ENCODE measurements around the gene NFKBIB. TPM values are rescaled to one million over a fixed set of nuclear protein-coding genes. Genes with fewer than 3 reads are reported as not detected.
A peak's percentile ranks its signal among the peaks of the same experiment; 100 is the strongest.
"Not testable (repeated sequence)": the region's sequence is repeated elsewhere in the genome, so short reads cannot be mapped to it uniquely, and the experiment has no call there.

Gene NFKBIB
- total RNA-seq, 1 experiment from 2014 or later = 30.6 TPM

- Histone ChIP-seq H3K27me3 (ENCODE audit: control insufficient read depth, insufficient read depth, low read length) (peaks cover 3% of the 10 kb centered on the region; the same call in 1 of the 2 replicates), H3K4me3 (ENCODE audit: insufficient read depth, low read depth, low read length) (no peak overlapping the region), H3K36me3 (replicated peaks; ENCODE audit: control insufficient read depth, insufficient read depth, low read length) (no peaks in the 10 kb centered on the region)
- no peak for DNase-seq
These were observed 31.2 kb upstream of the NFKBIB start for GRCh38 chr19:38868551-38868950.

- Histone ChIP-seq H3K4me3 (ENCODE audit: insufficient read depth, low read depth, low read length) (peak overlapping the region; percentile 57), H3K27me3 (ENCODE audit: control insufficient read depth, insufficient read depth, low read length) (peaks cover 3% of the 10 kb centered on the region; the same call in 1 of the 2 replicates), H3K36me3 (replicated peaks; ENCODE audit: control insufficient read depth, insufficient read depth, low read length) (no peaks in the 10 kb centered on the region)
- DNase-seq = peak; percentile 74
These were observed 30.5 kb upstream of the NFKBIB start for GRCh38 chr19:38869160-38869835.

- Histone ChIP-seq H3K27me3 (ENCODE audit: control insufficient read depth, insufficient read depth, low read length) (peaks cover 3% of the 10 kb centered on the region; the same call in 1 of the 2 replicates), H3K4me3 (ENCODE audit: insufficient read depth, low read depth, low read length) (peak overlapping the region; percentile 57), H3K36me3 (replicated peaks; ENCODE audit: control insufficient read depth, insufficient read depth, low read length) (no peaks in the 10 kb centered on the region)
- DNase-seq = peak; percentile 94
These were observed 29.7 kb upstream of the NFKBIB start for GRCh38 chr19:38869836-38870607.

GRCh38 chr19:38870612-38871011 lies 29.2 kb upstream of the NFKBIB start:
- DNase-seq = peak; percentile 45
- H3K4me3 ChIP-seq (ENCODE audit: insufficient read depth, low read depth, low read length) = peak overlapping the region; percentile 57
- peaks cover 3% of the 10 kb centered on the region; the same call in 1 of the 2 replicates for H3K27me3 ChIP-seq (ENCODE audit: control insufficient read depth, insufficient read depth, low read length)
- H3K36me3 ChIP-seq (replicated peaks; ENCODE audit: control insufficient read depth, insufficient read depth, low read length) = no peaks in the 10 kb centered on the region

GRCh38 chr19:38873400-38873799 lies 26.4 kb upstream of the NFKBIB start:
- DNase-seq; H3K27me3 ChIP-seq (ENCODE audit: control insufficient read depth, insufficient read depth, low read length): not testable (repeated sequence)

GRCh38 chr19:38875656-38876395 lies 23.9 kb upstream of the NFKBIB start:
- no peak for DNase-seq
- Histone ChIP-seq H3K36me3 (replicated peaks; ENCODE audit: control insufficient read depth, insufficient read depth, low read length) (no peaks in the 10 kb centered on the region), H3K27me3 (ENCODE audit: control insufficient read depth, insufficient read depth, low read length) (no peaks in the 10 kb centered on the region), H3K4me3 (ENCODE audit: insufficient read depth, low read depth, low read length) (no peak overlapping the region)

More at GRCh38 chr19:38873400-38873799, 26.4 kb upstream of the NFKBIB start:
- not testable (repeated sequence) for H3K4me3 ChIP-seq (ENCODE audit: insufficient read depth, low read depth, low read length); H3K36me3 ChIP-seq (replicated peaks; ENCODE audit: control insufficient read depth, insufficient read depth, low read length)

- no peaks in the 10 kb centered on the region for H3K36me3 ChIP-seq (replicated peaks; ENCODE audit: control insufficient read depth, insufficient read depth, low read length)
- H3K27me3 ChIP-seq (ENCODE audit: control insufficient read depth, insufficient read depth, low read length) = no peaks in the 10 kb centered on the region
- no peak within 1 kb of the TSS for H3K4me3 ChIP-seq (ENCODE audit: insufficient read depth, low read depth, low read length)
- DNase-seq = peak; percentile 66
These were observed 21.8 kb upstream of the NFKBIB start, which contains the start of gene RINL for GRCh38 chr19:38877781-38878574. RINL (minus strand) TSS chr19:38878275; CDS start chr19:38876742, 1,533 bp downstream.

- DNase-seq = peak; percentile 60
These were observed 21.0 kb upstream of the NFKBIB start for GRCh38 chr19:38878575-38879399.

GRCh38 chr19:38879400-38879751 lies 20.4 kb upstream of the NFKBIB start:
- peak; percentile 37 for DNase-seq
- Histone ChIP-seq H3K27me3 (ENCODE audit: control insufficient read depth, insufficient read depth, low read length) (no peaks in the 10 kb centered on the region), H3K4me3 (ENCODE audit: insufficient read depth, low read depth, low read length) (no peak overlapping the region), H3K36me3 (replicated peaks; ENCODE audit: control insufficient read depth, insufficient read depth, low read length) (no peaks in the 10 kb centered on the region)

More at GRCh38 chr19:38878575-38879399, 21.0 kb upstream of the NFKBIB start:
- Histone ChIP-seq H3K27me3 (ENCODE audit: control insufficient read depth, insufficient read depth, low read length) (no peaks in the 10 kb centered on the region), H3K4me3 (ENCODE audit: insufficient read depth, low read depth, low read length) (no peak overlapping the region), H3K36me3 (replicated peaks; ENCODE audit: control insufficient read depth, insufficient read depth, low read length) (no peaks in the 10 kb centered on the region)

- Histone ChIP-seq H3K27me3 (ENCODE audit: control insufficient read depth, insufficient read depth, low read length) (no peaks in the 10 kb centered on the region), H3K36me3 (replicated peaks; ENCODE audit: control insufficient read depth, insufficient read depth, low read length) (no peaks in the 10 kb centered on the region), H3K4me3 (ENCODE audit: insufficient read depth, low read depth, low read length) (no peak overlapping the region)
- peak; percentile 65 for DNase-seq
These were observed 19.5 kb upstream of the NFKBIB start for GRCh38 chr19:38880076-38880881.

GRCh38 chr19:38880882-38881609 lies 18.7 kb upstream of the NFKBIB start:
- Histone ChIP-seq H3K27me3 (ENCODE audit: control insufficient read depth, insufficient read depth, low read length) (no peaks in the 10 kb centered on the region), H3K36me3 (replicated peaks; ENCODE audit: control insufficient read depth, insufficient read depth, low read length) (no peaks in the 10 kb centered on the region), H3K4me3 (ENCODE audit: insufficient read depth, low read depth, low read length) (no peak overlapping the region)
- DNase-seq = peak; percentile 72

GRCh38 chr19:38883286-38883685 lies 16.5 kb upstream of the NFKBIB start:
- DNase-seq = no peak
- Histone ChIP-seq H3K36me3 (replicated peaks; ENCODE audit: control insufficient read depth, insufficient read depth, low read length) (no peaks in the 10 kb centered on the region), H3K4me3 (ENCODE audit: insufficient read depth, low read depth, low read length) (no peak overlapping the region), H3K27me3 (ENCODE audit: control insufficient read depth, insufficient read depth, low read length) (no peaks in the 10 kb centered on the region)

Data from H7 (cell line).